ENCODE data around the gene MYRIP. TPM values are rescaled to one million over a fixed set of nuclear protein-coding genes. Genes with fewer than 3 reads are reported as not detected.

Gene MYRIP
- total RNA-seq, 2 donors from 2014 or later, result 6.3 to 8.7 TPM

- H3K4me3 ChIP-seq, result no peak overlapping the region
- H3K27me3 ChIP-seq, result no peaks in the 10 kb centered on the region
- no peaks in the 10 kb centered on the region for H3K4me1 ChIP-seq
- H3K27ac ChIP-seq, result no peak overlapping the region
- intact Hi-C loops (cut with DNase I), result no loop called here
- H3K9ac ChIP-seq (ENCODE audit: low read depth in 2 of 2, low read length in 2 of 2), result no peak overlapping the region
- TF ChIP-seq CTCF (IDR thresholded peaks at IDR 0.05), result no peak
- no peaks in the 10 kb centered on the region for H3K36me3 ChIP-seq
- DNase-seq, result no peak
- H3K9me3 ChIP-seq, result no peaks in the 10 kb centered on the region
Observed at GRCh38 chr3:40118091-40118490, 308.7 kb downstream of the MYRIP start.

GRCh38 chr3:40120067-40120692 is 310.8 kb downstream of the MYRIP start:
- Histone ChIP-seq H3K27ac (no peak overlapping the region), H3K27me3 (no peaks in the 10 kb centered on the region), H3K9me3 (no peaks in the 10 kb centered on the region), H3K4me3 (no peak overlapping the region), H3K9ac (ENCODE audit: low read depth in 2 of 2, low read length in 2 of 2) (no peak overlapping the region), H3K36me3 (no peaks in the 10 kb centered on the region), H3K4me1 (no peaks in the 10 kb centered on the region)
- DNase-seq, result no peak
- TF ChIP-seq CTCF (IDR thresholded peaks at IDR 0.05), result no peak
- intact Hi-C loops (cut with DNase I), result no loop called here

- Histone ChIP-seq H3K27me3 (no peaks in the 10 kb centered on the region), H3K4me3 (no peak overlapping the region), H3K27ac (no peak overlapping the region), H3K9ac (ENCODE audit: low read depth in 2 of 2, low read length in 2 of 2) (no peak overlapping the region), H3K9me3 (no peaks in the 10 kb centered on the region), H3K4me1 (no peaks in the 10 kb centered on the region), H3K36me3 (no peaks in the 10 kb centered on the region)
- intact Hi-C loops (cut with DNase I), result no loop called here
- DNase-seq, result no peak
- TF ChIP-seq CTCF (IDR thresholded peaks at IDR 0.05), result no peak
Observed at GRCh38 chr3:40120806-40121205, 311.4 kb downstream of the MYRIP start.

GRCh38 chr3:40124918-40125317 is 315.5 kb downstream of the MYRIP start:
- no peaks in the 10 kb centered on the region for H3K4me1 ChIP-seq
- H3K27me3 ChIP-seq, result no peaks in the 10 kb centered on the region
- no peak for DNase-seq
- no peaks in the 10 kb centered on the region for H3K9me3 ChIP-seq
- no peak overlapping the region for H3K4me3 ChIP-seq
- intact Hi-C loops (cut with DNase I), result no loop called here
- H3K36me3 ChIP-seq, result no peaks in the 10 kb centered on the region
- TF ChIP-seq CTCF (IDR thresholded peaks at IDR 0.05), result no peak
- no peak overlapping the region for H3K9ac ChIP-seq (ENCODE audit: low read depth in 2 of 2, low read length in 2 of 2)
- H3K27ac ChIP-seq, result no peak overlapping the region

- Histone ChIP-seq H3K4me1 (no peaks in the 10 kb centered on the region), H3K9ac (ENCODE audit: low read depth in 2 of 2, low read length in 2 of 2) (no peak overlapping the region), H3K27ac (no peak overlapping the region), H3K27me3 (no peaks in the 10 kb centered on the region), H3K4me3 (no peak overlapping the region), H3K9me3 (no peaks in the 10 kb centered on the region), H3K36me3 (no peaks in the 10 kb centered on the region)
- intact Hi-C loops (cut with DNase I), result no loop called here
- TF ChIP-seq CTCF (IDR thresholded peaks at IDR 0.05), result no peak
- no peak for DNase-seq
Observed at GRCh38 chr3:40128166-40128565, 318.8 kb downstream of the MYRIP start.
